ENCODE measurements around the gene STX10. TPM values are rescaled to one million over a fixed set of nuclear protein-coding genes. Genes with fewer than 3 reads are reported as not detected.

Gene STX10
- total RNA-seq, 1 donor from 2014 or later = 42.9 TPM

- no peak overlapping the region for H3K4me3 Mint-ChIP-seq (ENCODE audit: unreplicated experiment)
- peak; percentile 59 for TF ChIP-seq CTCF (IDR thresholded peaks at IDR 0.05)
- peaks cover 5% of the 10 kb centered on the region for H3K36me3 Mint-ChIP-seq (ENCODE audit: low read depth)
- H3K4me1 Mint-ChIP-seq (ENCODE audit: low read depth) = peaks cover 14% of the 10 kb centered on the region
- no peak overlapping the region for H3K27ac Mint-ChIP-seq (ENCODE audit: unreplicated experiment)
- no peaks in the 10 kb centered on the region for H3K9me3 Mint-ChIP-seq (ENCODE audit: low read depth)
- peaks cover 10% of the 10 kb centered on the region for H3K27me3 Mint-ChIP-seq (ENCODE audit: low read depth)
- DNase-seq (ENCODE audit: low spot score) = peak; percentile 87
These were observed 49.2 kb downstream of the STX10 start for GRCh38 chr19:13100841-13101589.

GRCh38 chr19:13100031-13100588 is 50.1 kb downstream of the STX10 start:
- Mint-ChIP-seq H3K36me3 (ENCODE audit: low read depth) (peaks cover 7% of the 10 kb centered on the region), H3K27me3 (ENCODE audit: low read depth) (peaks cover 11% of the 10 kb centered on the region), H3K4me1 (ENCODE audit: low read depth) (peaks cover 15% of the 10 kb centered on the region), H3K27ac (ENCODE audit: unreplicated experiment) (peak overlapping the region; percentile 54), H3K9me3 (ENCODE audit: low read depth) (no peaks in the 10 kb centered on the region), H3K4me3 (ENCODE audit: unreplicated experiment) (no peak overlapping the region)
- no peak for DNase-seq (ENCODE audit: low spot score)
- no peak for TF ChIP-seq CTCF (IDR thresholded peaks at IDR 0.05)

- H3K27ac Mint-ChIP-seq (ENCODE audit: unreplicated experiment) = peak overlapping the region; percentile 54
- H3K27me3 Mint-ChIP-seq (ENCODE audit: low read depth) = peaks cover 11% of the 10 kb centered on the region
- H3K4me3 Mint-ChIP-seq (ENCODE audit: unreplicated experiment) = no peak overlapping the region
- peaks cover 20% of the 10 kb centered on the region for H3K4me1 Mint-ChIP-seq (ENCODE audit: low read depth)
- peak; percentile 89 for DNase-seq (ENCODE audit: low spot score)
- TF ChIP-seq CTCF (IDR thresholded peaks at IDR 0.05) = no peak
- H3K9me3 Mint-ChIP-seq (ENCODE audit: low read depth) = no peaks in the 10 kb centered on the region
- peaks cover 9% of the 10 kb centered on the region for H3K36me3 Mint-ChIP-seq (ENCODE audit: low read depth)
These were observed 50.8 kb downstream of the STX10 start for GRCh38 chr19:13099073-13099999.

- Mint-ChIP-seq H3K36me3 (ENCODE audit: low read depth) (peaks cover 9% of the 10 kb centered on the region), H3K4me3 (ENCODE audit: unreplicated experiment) (peak overlapping the region; percentile 33), H3K27ac (ENCODE audit: unreplicated experiment) (no peak overlapping the region), H3K4me1 (ENCODE audit: low read depth) (peaks cover 29% of the 10 kb centered on the region), H3K27me3 (ENCODE audit: low read depth) (peaks cover 11% of the 10 kb centered on the region), H3K9me3 (ENCODE audit: low read depth) (no peaks in the 10 kb centered on the region)
- no peak for TF ChIP-seq CTCF (IDR thresholded peaks at IDR 0.05)
- no peak for DNase-seq (ENCODE audit: low spot score)
These were observed 51.7 kb downstream of the STX10 start for GRCh38 chr19:13098277-13099072.

Data from chondrocyte (in vitro differentiated cells).